Measurements from ENCODE around the gene TTLL4.
"Not testable (repeated sequence)": the region's sequence is repeated elsewhere in the genome, so short reads cannot be mapped to it uniquely, and the experiment has no call there.

TTLL4 gene

DNA sequence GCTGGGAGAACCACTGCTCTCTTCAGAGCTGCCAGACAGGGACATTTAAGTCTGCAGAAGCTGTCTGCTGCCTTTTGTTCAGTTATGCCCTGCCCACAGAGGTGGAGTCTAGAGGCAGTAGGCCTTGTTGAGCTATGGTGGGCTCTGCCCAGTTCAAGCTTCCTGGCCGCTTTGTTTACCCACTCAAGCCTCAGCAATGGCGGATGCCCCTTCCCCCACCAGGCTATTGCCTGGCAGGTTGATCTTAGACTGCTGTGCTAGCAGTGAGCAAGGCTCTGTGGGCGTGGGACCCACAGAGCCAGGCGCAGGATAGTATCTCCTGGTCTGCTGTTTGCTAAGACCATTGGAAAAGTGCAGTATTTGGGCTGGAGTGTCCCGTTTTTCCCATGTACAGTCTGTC lies 62.1 kb downstream of the TTLL4 start:
- not testable (repeated sequence) for H3K27ac ChIP-seq (ENCODE audit: low read depth, low read length); H3K4me3 ChIP-seq (ENCODE audit: low read depth, low read length); H3K79me2 ChIP-seq (ENCODE audit: control insufficient read depth, insufficient read depth, low read length, unreplicated experiment); H3K27me3 ChIP-seq (ENCODE audit: insufficient read depth, low read length); H3K4me1 ChIP-seq (ENCODE audit: control insufficient read depth, insufficient read depth, low read length, unreplicated experiment); H2AFZ ChIP-seq (ENCODE audit: low read length, unreplicated experiment)
- H3K36me3 ChIP-seq (ENCODE audit: insufficient read depth, low read length) = peaks cover 12% of the 10 kb centered on the region; the same call in 1 of the 2 replicates

DNA sequence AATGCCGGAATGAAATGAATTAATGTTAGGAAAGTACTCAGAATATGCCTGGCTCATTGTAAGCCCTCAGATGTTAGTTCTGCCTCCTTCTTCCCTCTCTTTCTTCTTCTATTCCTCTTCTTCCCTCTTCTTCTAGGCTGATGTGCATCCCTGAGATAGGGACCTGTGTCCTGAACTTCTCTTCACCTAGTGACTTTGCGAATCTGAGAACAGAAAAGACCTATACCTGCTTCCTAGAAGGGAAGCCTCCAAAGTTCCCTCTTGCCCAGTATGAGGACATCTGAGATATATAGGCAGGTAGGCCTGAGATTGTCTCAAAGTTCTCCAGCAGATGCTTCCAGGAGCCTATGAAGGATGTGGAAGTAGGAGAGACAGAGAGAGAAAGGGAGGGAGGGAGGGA lies 63.2 kb downstream of the TTLL4 start:
- H3K4me3 ChIP-seq (ENCODE audit: low read depth, low read length) = no peak overlapping the region
- H2AFZ ChIP-seq (ENCODE audit: low read length, unreplicated experiment) = no peak overlapping the region

DNA sequence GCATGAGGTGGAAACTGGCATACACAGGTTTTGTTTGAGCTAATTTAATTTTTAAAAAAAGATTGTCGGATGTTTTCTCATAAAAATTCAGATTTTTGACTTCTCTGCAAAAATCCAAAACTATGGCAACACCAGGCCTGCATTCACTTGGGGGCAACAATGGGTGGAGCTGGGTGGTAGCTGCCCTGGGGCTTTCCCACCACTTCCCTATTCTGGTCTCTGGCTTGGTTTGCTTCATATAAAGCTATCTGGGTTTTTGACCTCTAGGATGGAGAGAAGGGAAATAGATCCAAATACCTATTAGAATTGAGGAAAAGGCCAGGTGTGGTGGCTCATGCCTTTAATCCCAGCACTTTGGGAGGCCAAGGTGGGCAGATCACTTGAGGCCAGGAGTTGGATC lies 65.9 kb downstream of the TTLL4 start:
- Histone ChIP-seq H3K79me2 (ENCODE audit: control insufficient read depth, insufficient read depth, low read length, unreplicated experiment) (no peaks in the 10 kb centered on the region), H2AFZ (ENCODE audit: low read length, unreplicated experiment) (no peak overlapping the region), H3K36me3 (ENCODE audit: insufficient read depth, low read length) (peaks cover 12% of the 10 kb centered on the region; the same call in 1 of the 2 replicates), H3K27ac (ENCODE audit: low read depth, low read length) (no peak overlapping the region), H3K27me3 (ENCODE audit: insufficient read depth, low read length) (no peaks in the 10 kb centered on the region), H3K4me3 (ENCODE audit: low read depth, low read length) (no peak overlapping the region), H3K4me1 (ENCODE audit: control insufficient read depth, insufficient read depth, low read length, unreplicated experiment) (peaks cover 6% of the 10 kb centered on the region)

More for the DNA sequence above, 63.2 kb downstream of the TTLL4 start:
- Histone ChIP-seq H3K36me3 (ENCODE audit: insufficient read depth, low read length) (peaks cover 12% of the 10 kb centered on the region; the same call in 1 of the 2 replicates), H3K27me3 (ENCODE audit: insufficient read depth, low read length) (no peaks in the 10 kb centered on the region), H3K79me2 (ENCODE audit: control insufficient read depth, insufficient read depth, low read length, unreplicated experiment) (no peaks in the 10 kb centered on the region), H3K4me1 (ENCODE audit: control insufficient read depth, insufficient read depth, low read length, unreplicated experiment) (no peaks in the 10 kb centered on the region), H3K27ac (ENCODE audit: low read depth, low read length) (no peak overlapping the region)

DNA sequence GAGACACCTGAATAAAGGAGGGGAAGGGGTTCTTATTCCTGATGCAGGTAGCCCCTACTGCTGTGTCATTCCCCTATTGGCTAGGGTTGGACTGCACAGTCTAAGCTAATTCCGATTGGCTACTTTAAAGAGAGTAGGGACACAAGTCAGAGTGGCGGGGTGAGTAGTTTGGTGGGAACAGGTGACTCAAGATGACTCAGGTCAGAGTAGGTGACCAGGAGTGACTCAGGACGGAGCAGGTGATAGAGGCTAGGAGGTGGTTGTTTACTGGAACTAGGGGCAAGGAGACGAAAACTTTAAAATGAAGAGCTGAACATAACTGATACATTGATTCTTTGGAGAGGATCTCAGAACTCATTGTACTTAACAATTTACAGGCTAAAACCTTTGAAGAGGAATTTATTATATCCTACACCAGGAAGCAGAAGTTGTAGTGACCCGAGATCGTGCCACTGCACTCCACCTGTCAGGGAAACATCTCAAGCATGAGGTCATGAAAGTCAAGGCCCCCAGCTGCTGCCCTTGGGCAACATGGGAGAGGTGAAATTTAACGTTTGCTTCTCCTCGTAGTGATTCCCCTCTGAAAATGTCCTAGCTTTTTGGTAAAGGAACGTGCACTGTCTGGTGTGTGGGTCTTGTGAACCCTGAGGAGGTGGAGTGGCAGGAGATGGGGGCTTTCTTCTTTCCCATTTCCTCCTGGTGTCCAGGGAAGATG lies 66.8 kb downstream of the TTLL4 start:
- Histone ChIP-seq H3K79me2 (ENCODE audit: control insufficient read depth, insufficient read depth, low read length, unreplicated experiment) (no peaks in the 10 kb centered on the region), H3K36me3 (ENCODE audit: insufficient read depth, low read length) (peaks cover 12% of the 10 kb centered on the region; the same call in 1 of the 2 replicates), H3K27ac (ENCODE audit: low read depth, low read length) (no peak overlapping the region), H2AFZ (ENCODE audit: low read length, unreplicated experiment) (no peak overlapping the region), H3K4me1 (ENCODE audit: control insufficient read depth, insufficient read depth, low read length, unreplicated experiment) (peaks cover 6% of the 10 kb centered on the region), H3K27me3 (ENCODE audit: insufficient read depth, low read length) (no peaks in the 10 kb centered on the region), H3K4me3 (ENCODE audit: low read depth, low read length) (no peak overlapping the region)

DNA sequence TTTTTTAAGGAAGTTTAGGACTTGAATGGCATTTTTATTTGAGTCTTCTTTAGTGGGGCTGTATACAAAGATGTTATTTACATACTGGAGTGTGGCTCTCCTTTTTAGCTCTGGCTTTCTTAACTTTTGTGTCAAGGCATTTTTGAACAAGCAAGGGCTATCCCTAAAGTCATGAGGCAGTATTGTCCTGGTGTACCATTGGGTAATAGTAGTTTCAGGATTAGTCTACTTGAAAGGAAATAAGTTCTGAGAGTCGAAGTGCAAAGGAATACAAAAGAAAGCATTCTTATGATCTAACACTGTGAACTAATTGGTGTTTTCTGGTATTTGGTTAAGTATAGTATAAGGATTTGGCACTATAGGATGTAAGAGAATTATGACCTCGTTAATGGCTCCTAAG lies 69.4 kb downstream of the TTLL4 start:
- Histone ChIP-seq H3K27me3 (ENCODE audit: insufficient read depth, low read length) (no peaks in the 10 kb centered on the region), H3K79me2 (ENCODE audit: control insufficient read depth, insufficient read depth, low read length, unreplicated experiment) (no peaks in the 10 kb centered on the region), H3K4me3 (ENCODE audit: low read depth, low read length) (no peak overlapping the region), H2AFZ (ENCODE audit: low read length, unreplicated experiment) (no peak overlapping the region), H3K4me1 (ENCODE audit: control insufficient read depth, insufficient read depth, low read length, unreplicated experiment) (peaks cover 6% of the 10 kb centered on the region), H3K36me3 (ENCODE audit: insufficient read depth, low read length) (peaks cover 6% of the 10 kb centered on the region; the same call in 1 of the 2 replicates), H3K27ac (ENCODE audit: low read depth, low read length) (no peak overlapping the region)

DNA sequence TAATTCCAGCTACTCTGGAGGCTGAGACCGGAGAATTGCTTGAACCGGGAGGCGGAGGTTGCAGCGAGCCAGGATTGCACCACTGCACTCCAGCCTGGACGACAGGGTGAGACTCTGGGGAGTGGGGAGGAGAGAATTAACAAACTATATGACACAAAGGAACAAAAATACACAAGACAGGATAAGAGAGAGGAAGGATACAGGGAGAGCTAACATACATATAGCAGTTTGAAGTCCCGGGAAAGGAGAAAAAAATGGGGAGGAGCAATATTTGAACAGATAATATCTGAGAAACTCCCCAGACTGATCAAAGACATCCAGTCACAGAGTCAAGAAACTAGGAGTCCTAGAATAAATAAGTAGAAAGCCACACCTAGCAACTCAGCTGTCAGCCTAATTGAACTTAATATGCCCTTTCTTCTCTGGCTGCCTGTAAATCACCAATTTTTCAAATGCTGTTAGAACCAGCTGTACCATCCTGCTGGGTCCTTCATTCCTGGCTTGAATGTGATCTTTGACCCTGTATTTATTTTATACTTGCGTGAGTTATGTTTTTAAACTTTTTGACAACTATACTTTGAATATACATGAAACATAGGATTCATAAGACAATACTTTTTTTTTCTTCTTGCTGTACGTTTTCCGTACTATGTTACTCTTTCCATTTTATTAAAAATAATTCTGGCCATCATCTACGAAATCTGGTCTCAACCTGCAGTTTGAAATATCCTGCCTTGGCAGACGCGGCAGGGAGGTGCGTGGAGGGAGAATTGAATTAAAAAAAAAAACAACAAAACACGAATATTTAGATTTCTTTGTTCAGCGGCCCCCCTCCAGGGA lies 70.4 kb downstream of the TTLL4 start:
- no peaks in the 10 kb centered on the region for H3K79me2 ChIP-seq (ENCODE audit: control insufficient read depth, insufficient read depth, low read length, unreplicated experiment)
- peak overlapping the region; percentile 74 for H3K4me3 ChIP-seq (ENCODE audit: low read depth, low read length)

DNA sequence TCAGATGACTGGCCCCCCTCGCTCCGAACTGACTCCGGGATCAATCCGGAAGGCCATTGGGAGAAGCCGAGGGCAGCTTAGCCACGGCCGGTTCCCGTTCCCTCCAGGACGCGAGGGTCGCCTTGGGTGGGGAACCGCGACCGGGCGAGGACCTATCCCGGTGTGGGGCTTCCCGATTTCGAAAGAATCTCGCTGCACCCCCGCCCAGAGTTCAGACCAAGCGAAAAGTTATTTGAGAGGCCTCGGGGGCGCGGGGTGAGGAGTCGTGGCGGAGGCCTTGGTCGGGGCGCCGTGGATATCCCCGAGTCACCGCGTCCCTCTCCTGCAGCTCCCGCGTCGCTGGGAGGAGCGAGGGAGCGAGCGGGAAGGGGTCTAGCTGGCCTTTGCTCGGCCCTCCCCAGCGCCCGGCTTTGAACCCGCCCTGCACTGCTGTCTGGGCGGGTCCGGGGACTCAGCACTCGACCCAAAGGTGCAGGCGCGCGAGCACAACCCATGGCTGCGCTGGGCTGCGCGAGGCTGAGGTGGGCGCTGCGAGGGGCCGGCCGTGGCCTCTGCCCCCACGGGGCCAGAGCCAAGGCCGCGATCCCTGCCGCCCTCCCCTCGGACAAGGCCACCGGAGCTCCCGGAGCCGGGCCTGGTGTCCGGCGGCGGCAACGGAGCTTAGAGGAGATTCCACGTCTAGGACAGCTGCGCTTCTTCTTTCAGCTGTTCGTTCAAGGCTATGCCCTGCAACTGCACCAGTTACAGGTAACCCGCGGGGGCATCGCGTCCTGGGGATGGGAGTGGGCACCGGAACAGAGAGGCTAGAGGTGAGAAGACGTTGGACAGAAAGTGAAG lies 71.3 kb downstream of the TTLL4 start, which contains the start of gene CYP27A1:
TSS of gene CYP27A1 (plus strand) at position 457 of the 837 bp plus-strand sequence. CDS start at position 493, 36 bp downstream.
- peak within 1 kb of the TSS; percentile 74 for H3K4me3 ChIP-seq (ENCODE audit: low read depth, low read length)

More for the DNA sequence above, 70.4 kb downstream of the TTLL4 start:
- Histone ChIP-seq H3K4me1 (ENCODE audit: control insufficient read depth, insufficient read depth, low read length, unreplicated experiment) (peaks cover 6% of the 10 kb centered on the region), H3K36me3 (ENCODE audit: insufficient read depth, low read length) (peaks cover 5% of the 10 kb centered on the region; the same call in 1 of the 2 replicates), H3K27ac (ENCODE audit: low read depth, low read length) (no peak overlapping the region), H2AFZ (ENCODE audit: low read length, unreplicated experiment) (peak overlapping the region; percentile 66), H3K27me3 (ENCODE audit: insufficient read depth, low read length) (no peaks in the 10 kb centered on the region)

DNA sequence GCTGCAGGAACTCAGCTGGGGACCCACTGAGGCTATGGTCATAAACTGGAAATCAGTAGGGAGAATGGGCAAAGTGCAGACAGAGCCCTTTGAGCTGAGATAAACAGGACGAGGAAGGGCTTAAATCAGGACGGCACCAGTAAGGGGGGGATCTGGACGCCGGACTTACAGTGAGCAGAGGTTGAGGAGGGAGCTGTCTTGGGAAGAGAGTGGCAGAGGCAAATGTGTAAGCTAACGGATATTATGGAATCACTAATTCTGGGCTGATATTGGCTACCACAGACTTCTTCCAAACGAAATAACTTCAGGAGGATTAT lies 71.9 kb downstream of the TTLL4 start:
- Histone ChIP-seq H3K36me3 (ENCODE audit: insufficient read depth, low read length) (no peaks in the 10 kb centered on the region), H3K79me2 (ENCODE audit: control insufficient read depth, insufficient read depth, low read length, unreplicated experiment) (no peaks in the 10 kb centered on the region), H3K27me3 (ENCODE audit: insufficient read depth, low read length) (no peaks in the 10 kb centered on the region), H2AFZ (ENCODE audit: low read length, unreplicated experiment) (no peak overlapping the region), H3K27ac (ENCODE audit: low read depth, low read length) (no peak overlapping the region), H3K4me3 (ENCODE audit: low read depth, low read length) (peak overlapping the region; percentile 74), H3K4me1 (ENCODE audit: control insufficient read depth, insufficient read depth, low read length, unreplicated experiment) (peaks cover 6% of the 10 kb centered on the region)

More for the DNA sequence above, 71.3 kb downstream of the TTLL4 start, which contains the start of gene CYP27A1:
- Histone ChIP-seq H3K4me1 (ENCODE audit: control insufficient read depth, insufficient read depth, low read length, unreplicated experiment) (peaks cover 6% of the 10 kb centered on the region), H2AFZ (ENCODE audit: low read length, unreplicated experiment) (peak within 1 kb of the TSS; percentile 66), H3K27me3 (ENCODE audit: insufficient read depth, low read length) (no peaks in the 10 kb centered on the region), H3K36me3 (ENCODE audit: insufficient read depth, low read length) (no peaks in the 10 kb centered on the region; the same call in 1 of the 2 replicates), H3K27ac (ENCODE audit: low read depth, low read length) (no peak within 1 kb of the TSS), H3K79me2 (ENCODE audit: control insufficient read depth, insufficient read depth, low read length, unreplicated experiment) (no peaks in the 10 kb centered on the region)

DNA sequence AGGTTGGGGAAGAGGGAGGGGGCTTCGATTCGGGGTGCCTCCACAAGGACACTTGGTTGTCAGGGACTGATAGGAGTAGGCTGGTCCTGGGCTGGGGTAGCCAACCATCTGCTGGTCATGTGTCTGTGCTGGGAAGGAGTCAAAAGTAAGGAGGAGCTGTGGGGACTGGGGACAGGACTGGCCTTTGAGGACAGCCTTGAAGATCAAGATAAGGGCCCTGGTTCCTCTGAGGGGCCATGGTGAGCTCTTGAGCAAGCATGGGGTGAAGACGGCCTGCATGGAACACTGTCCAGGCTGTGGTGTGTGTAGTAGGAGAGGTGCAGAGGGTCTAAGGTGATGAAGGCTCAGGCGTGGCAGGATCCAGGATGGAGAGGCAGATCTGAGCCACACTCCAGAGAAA lies 73.1 kb downstream of the TTLL4 start:
- no peaks in the 10 kb centered on the region for H3K36me3 ChIP-seq (ENCODE audit: insufficient read depth, low read length)
- no peak overlapping the region for H2AFZ ChIP-seq (ENCODE audit: low read length, unreplicated experiment)
- H3K79me2 ChIP-seq (ENCODE audit: control insufficient read depth, insufficient read depth, low read length, unreplicated experiment) = no peaks in the 10 kb centered on the region
- H3K4me1 ChIP-seq (ENCODE audit: control insufficient read depth, insufficient read depth, low read length, unreplicated experiment) = peaks cover 10% of the 10 kb centered on the region
- no peaks in the 10 kb centered on the region for H3K27me3 ChIP-seq (ENCODE audit: insufficient read depth, low read length)
- no peak overlapping the region for H3K27ac ChIP-seq (ENCODE audit: low read depth, low read length)
- no peak overlapping the region for H3K4me3 ChIP-seq (ENCODE audit: low read depth, low read length)

DNA sequence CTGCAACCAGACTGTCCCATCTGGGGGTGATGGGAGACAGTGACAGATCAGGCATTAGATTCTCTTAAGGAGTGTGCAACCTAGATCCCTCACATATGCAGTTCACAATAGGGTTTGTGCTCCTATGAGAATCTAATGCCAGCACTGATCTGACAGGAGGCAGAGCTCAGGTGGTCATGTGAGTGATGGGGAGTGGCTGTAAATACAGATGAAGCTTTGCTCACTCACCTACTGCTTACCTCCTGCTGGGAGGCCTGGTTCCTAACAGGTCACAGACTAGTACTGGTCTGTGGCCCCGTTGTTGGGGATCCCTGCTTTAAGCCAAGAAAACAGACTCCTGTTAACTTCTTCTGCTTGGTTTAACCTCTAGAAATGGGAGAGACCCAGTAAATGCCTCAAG lies 74.5 kb downstream of the TTLL4 start:
- H2AFZ ChIP-seq (ENCODE audit: low read length, unreplicated experiment) = no peak overlapping the region
- peaks cover 10% of the 10 kb centered on the region for H3K4me1 ChIP-seq (ENCODE audit: control insufficient read depth, insufficient read depth, low read length, unreplicated experiment)
- no peak overlapping the region for H3K27ac ChIP-seq (ENCODE audit: low read depth, low read length)
- no peak overlapping the region for H3K4me3 ChIP-seq (ENCODE audit: low read depth, low read length)
- H3K36me3 ChIP-seq (ENCODE audit: insufficient read depth, low read length) = no peaks in the 10 kb centered on the region
- no peaks in the 10 kb centered on the region for H3K79me2 ChIP-seq (ENCODE audit: control insufficient read depth, insufficient read depth, low read length, unreplicated experiment)
- no peaks in the 10 kb centered on the region for H3K27me3 ChIP-seq (ENCODE audit: insufficient read depth, low read length)

All from ACC112 (cell line).